ENCODE data around the gene DOCK1. TPM values are rescaled to one million over a fixed set of nuclear protein-coding genes. Genes with fewer than 3 reads are reported as not detected.
"Not testable (repeated sequence)": the region's sequence is repeated elsewhere in the genome, so short reads cannot be mapped to it uniquely, and the experiment has no call there.

Gene DOCK1
- total RNA-seq, 2 experiments from 2014 or later, result 0.14 to 0.18 TPM

- Mint-ChIP-seq H3K4me1 (ENCODE audit: low read depth) (no peaks in the 10 kb centered on the region), H3K4me3 (no peak overlapping the region), H3K27ac (no peak overlapping the region), H3K36me3 (ENCODE audit: low read depth) (no peaks in the 10 kb centered on the region), H3K27me3 (no peaks in the 10 kb centered on the region), H3K9me3 (peaks cover 1% of the 10 kb centered on the region)
- ChIA-PET POLR2A (interaction anchor here (0.6 kb wide), 1 partner anchor 577 kb away, joined by 3 read pairs; no protein-coding TSS in a partner anchor), CTCF (no interaction called here)
- TF ChIP-seq, protein P1, sequence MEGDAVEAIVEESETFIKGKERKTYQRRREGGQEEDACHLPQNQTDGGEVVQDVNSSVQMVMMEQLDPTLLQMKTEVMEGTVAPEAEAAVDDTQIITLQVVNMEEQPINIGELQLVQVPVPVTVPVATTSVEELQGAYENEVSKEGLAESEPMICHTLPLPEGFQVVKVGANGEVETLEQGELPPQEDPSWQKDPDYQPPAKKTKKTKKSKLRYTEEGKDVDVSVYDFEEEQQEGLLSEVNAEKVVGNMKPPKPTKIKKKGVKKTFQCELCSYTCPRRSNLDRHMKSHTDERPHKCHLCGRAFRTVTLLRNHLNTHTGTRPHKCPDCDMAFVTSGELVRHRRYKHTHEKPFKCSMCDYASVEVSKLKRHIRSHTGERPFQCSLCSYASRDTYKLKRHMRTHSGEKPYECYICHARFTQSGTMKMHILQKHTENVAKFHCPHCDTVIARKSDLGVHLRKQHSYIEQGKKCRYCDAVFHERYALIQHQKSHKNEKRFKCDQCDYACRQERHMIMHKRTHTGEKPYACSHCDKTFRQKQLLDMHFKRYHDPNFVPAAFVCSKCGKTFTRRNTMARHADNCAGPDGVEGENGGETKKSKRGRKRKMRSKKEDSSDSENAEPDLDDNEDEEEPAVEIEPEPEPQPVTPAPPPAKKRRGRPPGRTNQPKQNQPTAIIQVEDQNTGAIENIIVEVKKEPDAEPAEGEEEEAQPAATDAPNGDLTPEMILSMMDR (IDR thresholded peaks at IDR 0.05), result no peak
- ATAC-seq (no peak), DNase-seq (no peak)
- intact Hi-C loops (cut with micrococcal nuclease), result no loop called here
Observed at GRCh38 chr10:126933116-126933515, 27.9 kb downstream of the DOCK1 start.

DNA sequence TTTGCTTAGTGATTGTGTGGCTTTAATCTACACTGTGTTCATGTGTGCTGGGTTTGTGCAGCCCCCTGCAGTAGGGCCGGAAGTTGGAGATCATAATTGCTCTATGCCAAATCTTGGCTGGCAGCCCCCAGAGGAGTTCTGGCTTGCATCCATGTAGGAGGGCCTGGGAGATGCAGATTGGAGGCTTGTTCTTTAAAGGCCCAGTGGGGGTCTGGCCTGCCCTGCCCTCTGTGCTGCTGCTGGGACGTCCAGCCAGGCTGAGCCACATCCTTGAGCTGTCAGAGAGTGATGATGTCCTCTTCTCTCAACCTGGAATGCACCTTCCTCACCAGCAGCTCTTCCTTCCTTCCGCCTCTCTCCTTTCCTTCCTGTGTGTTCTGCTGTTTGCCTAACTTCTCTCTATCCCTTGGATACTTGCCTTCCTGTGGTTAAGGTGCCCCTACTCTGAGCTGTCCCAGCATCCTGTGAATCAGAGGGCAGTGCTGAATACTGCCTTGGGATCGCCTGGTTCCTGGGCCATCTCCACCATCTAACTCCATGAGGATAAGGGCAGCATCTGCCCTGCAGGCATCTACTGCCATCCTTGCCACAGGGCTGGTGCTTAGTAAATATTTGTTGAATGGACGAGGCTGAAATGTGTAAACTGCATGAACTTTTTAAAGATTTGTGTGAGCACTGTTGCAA, 30.2 kb downstream of the DOCK1 start:
- no peaks in the 10 kb centered on the region for H3K27me3 Mint-ChIP-seq
- no peaks in the 10 kb centered on the region for H3K36me3 Mint-ChIP-seq (ENCODE audit: low read depth)
- DNase-seq (no peak), ATAC-seq (no peak)
- H3K4me1 Mint-ChIP-seq (ENCODE audit: low read depth), result no peaks in the 10 kb centered on the region
- TF ChIP-seq, protein P1 (IDR thresholded peaks at IDR 0.05), result no peak
- H3K27ac Mint-ChIP-seq, result no peak overlapping the region
- peaks cover 1% of the 10 kb centered on the region for H3K9me3 Mint-ChIP-seq
- intact Hi-C loops (cut with micrococcal nuclease), result no loop called here
- no peak overlapping the region for H3K4me3 Mint-ChIP-seq
- POLR2A ChIA-PET, result no interaction called here
- CTCF ChIA-PET, result no interaction called here

DNA sequence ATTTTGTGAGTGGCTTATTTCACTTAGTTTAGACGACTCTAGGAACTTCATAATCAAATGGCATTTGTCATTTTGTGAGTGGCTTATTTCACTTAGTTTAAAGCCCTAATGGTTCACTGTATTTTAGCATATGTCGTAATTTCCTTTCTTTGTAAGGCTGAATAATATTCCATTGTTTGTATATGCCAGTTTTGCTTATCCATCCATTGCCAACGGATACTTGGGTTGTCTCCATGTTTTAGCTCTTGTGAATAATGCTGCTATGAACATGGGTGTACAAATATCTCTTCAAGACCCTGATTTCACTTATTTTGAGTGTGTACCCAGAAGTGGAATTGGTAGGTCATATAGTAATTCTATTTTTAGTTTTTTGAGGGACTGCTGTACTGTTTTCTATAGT, 31.8 kb downstream of the DOCK1 start:
- ATAC-seq (no peak), DNase-seq (no peak)
- TF ChIP-seq, protein P1 (IDR thresholded peaks at IDR 0.05), result no peak
- ChIA-PET CTCF (no interaction called here), POLR2A (interaction anchor here (0.6 kb wide), 1 partner anchor 10 kb away, joined by 4 read pairs; no protein-coding TSS in a partner anchor)
- intact Hi-C loops (cut with micrococcal nuclease), result no loop called here
- no peak overlapping the region for H3K4me3 Mint-ChIP-seq
- peaks cover 1% of the 10 kb centered on the region for H3K9me3 Mint-ChIP-seq
- no peaks in the 10 kb centered on the region for H3K4me1 Mint-ChIP-seq (ENCODE audit: low read depth)
- no peaks in the 10 kb centered on the region for H3K36me3 Mint-ChIP-seq (ENCODE audit: low read depth)
- no peak overlapping the region for H3K27ac Mint-ChIP-seq
- H3K27me3 Mint-ChIP-seq, result no peaks in the 10 kb centered on the region

DNA sequence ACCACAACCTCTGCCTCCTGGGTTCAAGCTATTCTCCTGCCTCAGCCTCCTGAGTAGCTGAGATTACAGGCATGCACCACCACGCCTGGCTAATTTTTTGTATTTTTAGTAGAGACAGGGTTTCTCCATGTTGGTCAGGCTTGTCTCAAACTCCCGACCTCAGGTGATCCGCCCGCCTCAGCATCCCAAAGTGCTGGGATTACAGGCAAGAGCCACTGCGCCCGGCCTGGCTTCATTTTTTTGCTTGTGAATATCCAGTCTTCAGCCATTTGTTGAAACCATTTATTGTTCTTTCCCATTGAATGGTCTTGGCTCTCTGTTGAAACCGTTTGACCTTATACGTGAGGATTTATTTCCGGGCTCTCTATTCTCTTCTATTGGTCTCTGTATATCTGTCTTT, 32.9 kb downstream of the DOCK1 start:
- H3K27ac Mint-ChIP-seq; H3K36me3 Mint-ChIP-seq (ENCODE audit: low read depth); DNase-seq; H3K4me1 Mint-ChIP-seq (ENCODE audit: low read depth); POLR2A ChIA-PET; intact Hi-C loops (cut with micrococcal nuclease); H3K4me3 Mint-ChIP-seq; H3K27me3 Mint-ChIP-seq; ATAC-seq; H3K9me3 Mint-ChIP-seq; CTCF ChIA-PET: not testable (repeated sequence)

GRCh38 chr10:126939706-126940105, 34.5 kb downstream of the DOCK1 start:
- ChIA-PET CTCF (no interaction called here), POLR2A (no interaction called here)
- H3K9me3 Mint-ChIP-seq, result peaks cover 1% of the 10 kb centered on the region
- no peaks in the 10 kb centered on the region for H3K27me3 Mint-ChIP-seq
- ATAC-seq (no peak), DNase-seq (no peak)
- H3K36me3 Mint-ChIP-seq (ENCODE audit: low read depth), result no peaks in the 10 kb centered on the region
- intact Hi-C loops (cut with micrococcal nuclease), result no loop called here
- H3K4me3 Mint-ChIP-seq, result no peak overlapping the region
- no peaks in the 10 kb centered on the region for H3K4me1 Mint-ChIP-seq (ENCODE audit: low read depth)
- no peak overlapping the region for H3K27ac Mint-ChIP-seq
- TF ChIP-seq, protein P1 (IDR thresholded peaks at IDR 0.05), result no peak
